GM19328 (cell line): ENCODE results near the gene KRTAP12-4.
"Not testable (repeated sequence)": the region's sequence is repeated elsewhere in the genome, so short reads cannot be mapped to it uniquely, and the experiment has no call there.

Experiments
- ATAC-seq: cut with Tn5 transposase; IDR thresholded peaks from one replicate; pipeline ENCODE4 v1.9.1; 2021; ENCODE audit warnings: mild to moderate bottlenecking, moderate library complexity; ENCODE audit not compliant: unreplicated experiment

Gene KRTAP12-4

DNA sequence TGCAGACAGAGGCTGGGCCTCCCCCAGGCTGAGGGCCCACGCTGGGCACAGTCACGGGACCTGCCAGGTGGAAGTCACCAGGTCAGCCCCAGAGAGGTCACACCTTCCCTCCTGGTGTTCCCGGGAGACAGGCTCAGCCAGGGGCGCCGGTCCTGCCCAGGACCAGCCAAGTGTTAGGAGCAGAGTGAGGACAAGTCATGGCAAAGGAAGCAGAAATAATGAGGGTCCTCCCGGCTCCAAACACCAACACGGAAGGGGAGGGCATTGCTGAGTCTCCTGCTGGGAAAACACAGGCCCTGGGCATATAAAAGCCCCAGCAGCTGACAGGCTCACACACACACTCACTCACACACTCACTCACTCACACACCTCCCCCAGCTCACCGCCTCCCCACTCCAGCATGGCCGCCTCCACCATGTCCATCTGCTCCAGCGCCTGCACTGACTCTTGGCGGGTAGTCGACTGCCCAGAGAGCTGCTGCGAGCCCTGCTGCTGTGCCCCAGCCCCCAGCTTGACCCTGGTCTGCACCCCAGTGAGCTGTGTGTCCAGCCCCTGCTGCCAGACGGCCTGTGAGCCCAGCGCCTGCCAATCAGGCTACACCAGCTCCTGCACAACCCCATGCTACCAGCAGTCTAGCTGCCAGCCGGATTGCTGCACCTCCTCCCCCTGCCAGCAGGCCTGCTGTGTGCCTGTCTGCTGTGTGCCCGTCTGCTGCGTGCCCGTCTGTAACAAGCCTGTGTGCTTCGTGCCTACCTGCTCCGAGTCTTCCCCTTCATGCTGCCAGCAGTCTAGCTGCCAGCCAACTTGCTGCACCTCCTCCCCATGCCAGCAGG lies 17.2 kb downstream of the KRTAP12-4 start, which contains the start of gene KRTAP10-10:
Gene KRTAP10-10, plus strand, starts transcription at position 339 of the 833 bp plus-strand sequence. Its CDS starts 62 bp downstream, at position 401.
- ATAC-seq, result no peak

DNA sequence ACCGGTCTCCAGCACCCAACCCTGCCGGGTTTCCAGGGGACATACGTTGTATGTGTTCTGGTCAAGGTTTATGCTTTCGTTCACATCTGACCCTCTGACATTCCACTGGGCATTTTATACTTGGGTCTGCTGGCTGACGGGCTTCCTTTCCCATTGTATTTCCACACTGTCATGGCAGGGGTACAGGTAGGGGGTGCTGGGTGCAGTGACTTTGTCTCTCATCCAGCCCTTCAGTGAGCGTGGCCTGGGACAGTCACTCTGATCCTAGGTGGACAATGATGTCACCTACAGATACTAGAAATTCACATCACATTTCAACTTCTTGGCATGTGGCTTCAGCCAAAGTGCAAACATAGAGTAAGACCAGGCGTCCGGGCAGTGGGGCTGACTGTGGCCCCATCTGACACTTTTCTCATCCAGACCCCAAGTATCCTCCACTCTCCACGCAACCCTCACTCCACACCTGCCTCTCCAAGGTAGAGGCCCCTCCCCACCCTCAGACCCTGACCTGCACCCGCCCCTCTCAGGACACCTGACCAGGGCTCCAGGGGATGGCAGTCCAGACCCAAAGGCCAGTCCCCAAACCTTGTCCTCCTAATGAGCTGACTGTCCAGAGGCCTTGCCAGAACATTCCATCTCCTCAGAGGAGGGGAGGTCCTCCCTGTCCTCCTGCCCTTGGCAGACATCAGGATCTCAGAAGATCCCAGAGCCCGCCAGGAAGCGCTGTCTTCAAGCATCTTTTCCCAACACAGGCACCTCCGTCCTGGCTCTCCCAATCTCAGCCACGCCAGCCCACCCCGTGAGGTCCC lies 18.0 kb downstream of the KRTAP12-4 start:
- no peak for ATAC-seq

- ATAC-seq, result no peak
Measured at GRCh38 chr21:44632067-44632466, 22.4 kb downstream of the KRTAP12-4 start.

DNA sequence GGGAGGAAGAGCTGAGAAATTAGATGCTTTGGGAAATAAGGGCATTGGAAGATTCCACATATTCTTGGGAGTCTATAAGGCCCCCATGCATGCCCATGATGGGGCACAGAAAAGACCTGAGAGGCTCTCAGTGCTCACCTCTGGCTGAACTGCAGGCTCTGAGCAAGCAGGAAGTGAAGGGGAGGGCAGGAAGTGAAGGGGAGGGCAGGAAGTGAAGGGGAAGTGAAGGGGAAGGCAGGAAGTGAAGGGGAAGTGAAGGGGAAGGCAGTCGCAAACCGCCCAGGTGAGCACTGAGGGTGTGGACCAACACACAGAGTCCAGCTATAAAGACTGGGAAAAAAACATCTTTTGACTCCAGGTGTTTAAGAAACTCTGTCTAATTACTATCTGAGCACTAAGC lies 24.0 kb downstream of the KRTAP12-4 start:
- no peak for ATAC-seq

DNA sequence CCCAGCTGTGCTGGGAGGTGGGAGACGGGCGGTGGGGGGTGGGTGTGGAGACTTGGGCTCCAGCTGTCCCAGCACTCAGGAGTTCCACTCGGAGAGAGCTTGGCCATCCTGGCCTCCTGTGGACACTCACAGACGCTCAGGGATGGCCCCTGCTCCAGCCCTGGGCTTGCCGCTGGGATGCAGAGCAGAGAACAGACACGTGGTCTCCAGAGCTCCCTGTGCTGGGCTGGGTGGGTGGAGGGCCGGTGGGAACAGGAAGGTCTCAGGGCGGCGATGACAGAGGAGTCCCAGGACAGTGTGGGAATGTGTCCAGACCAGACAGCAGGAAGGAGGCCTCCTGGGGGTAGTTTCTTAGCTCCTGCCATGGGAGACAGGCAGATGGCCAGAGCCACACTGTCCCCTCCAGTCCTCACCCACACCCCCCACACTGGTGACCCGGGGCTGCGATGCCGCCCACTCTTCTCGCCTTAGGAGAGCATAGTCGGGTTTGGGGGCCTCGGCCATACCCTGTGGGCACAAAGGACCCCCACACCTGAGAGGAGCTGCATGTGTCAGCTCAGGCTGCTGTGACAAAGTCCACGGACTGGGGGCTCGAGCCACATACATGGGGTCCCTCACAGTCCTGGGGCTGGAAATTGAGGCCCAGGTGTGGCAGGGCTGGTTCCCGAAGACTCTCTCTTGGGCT lies 25.6 kb downstream of the KRTAP12-4 start:
- ATAC-seq, result no peak

GRCh38 chr21:44627831-44628233 lies 26.6 kb downstream of the KRTAP12-4 start:
- ATAC-seq, result not testable (repeated sequence)

DNA sequence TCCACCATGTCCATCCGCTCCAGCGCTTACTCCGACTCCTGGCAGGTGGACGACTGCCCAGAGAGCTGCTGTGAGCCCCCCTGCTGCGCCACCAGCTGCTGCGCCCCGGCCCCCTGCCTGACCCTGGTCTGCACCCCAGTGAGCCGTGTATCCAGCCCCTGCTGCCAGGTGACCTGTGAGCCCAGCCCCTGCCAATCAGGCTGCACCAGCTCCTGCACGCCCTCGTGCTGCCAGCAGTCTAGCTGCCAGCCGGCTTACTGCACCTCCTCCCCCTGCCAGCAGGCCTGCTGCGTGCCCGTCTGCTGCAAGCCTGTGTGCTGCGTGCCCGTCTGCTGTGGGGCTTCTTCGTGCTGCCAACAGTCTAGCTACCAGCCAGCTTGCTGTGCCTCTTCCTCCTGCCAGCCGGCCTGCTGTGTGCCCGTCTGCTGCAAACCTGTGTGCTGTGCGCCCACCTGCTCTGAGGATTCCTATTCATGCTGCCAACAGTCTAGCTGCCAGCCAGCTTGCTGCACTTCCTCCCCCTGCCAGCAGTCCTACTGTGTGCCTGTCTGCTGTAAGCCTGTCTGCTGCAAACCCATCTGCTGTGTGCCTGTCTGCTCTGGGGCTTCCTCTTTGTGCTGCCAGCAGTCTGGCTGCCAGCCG lies 27.2 kb downstream of the KRTAP12-4 start:
- not testable (repeated sequence) for ATAC-seq

DNA sequence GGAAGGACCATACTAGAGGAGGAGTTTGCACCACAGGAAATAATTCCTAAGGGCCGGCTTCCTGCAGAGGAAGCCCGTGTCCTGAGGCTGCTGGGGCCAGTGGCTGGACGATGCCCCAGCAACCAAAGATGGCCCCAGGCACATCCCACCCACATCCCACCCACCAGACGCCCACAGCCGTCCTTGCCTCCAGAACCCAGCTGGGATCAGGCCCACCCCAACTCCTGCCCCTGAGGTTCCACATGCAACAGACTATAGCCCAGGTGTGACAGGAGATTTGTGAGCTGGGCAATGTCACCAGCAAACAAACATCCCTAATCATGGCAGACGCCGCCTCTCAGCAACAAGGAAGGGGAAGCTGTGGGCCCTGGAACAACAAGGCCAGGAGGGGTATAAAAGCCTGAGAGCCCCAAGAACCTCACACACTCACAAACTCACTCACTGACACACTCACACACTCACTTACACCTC lies 27.8 kb downstream of the KRTAP12-4 start, which contains the start of gene KRTAP10-9:
Gene KRTAP10-9, plus strand, starts transcription at position 421 of the 471 bp plus-strand sequence. CDS start 79 bp downstream, outside the sequence.
- ATAC-seq, result no peak

- no peak for ATAC-seq
Measured at GRCh38 chr21:44626262-44626661, 28.2 kb downstream of the KRTAP12-4 start.

DNA sequence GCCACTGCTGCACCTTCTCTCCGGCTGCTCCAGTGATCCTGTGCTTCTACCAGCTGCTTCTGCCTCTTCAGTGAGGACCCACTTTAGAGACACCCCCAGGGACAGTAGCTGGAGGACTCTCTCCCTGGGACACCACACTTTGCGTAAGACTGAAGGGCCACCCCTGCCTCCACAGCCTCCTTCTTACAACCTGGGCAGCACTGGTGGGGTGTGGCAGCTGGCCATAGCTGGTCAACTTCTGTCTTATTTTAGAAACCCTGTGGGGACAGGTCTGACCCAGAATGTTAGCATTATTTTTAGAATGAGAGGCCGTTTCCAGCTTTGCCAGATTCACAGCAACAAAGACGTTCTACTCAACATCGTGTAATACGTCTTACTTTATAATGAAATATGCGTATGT lies 28.7 kb downstream of the KRTAP12-4 start:
- no peak for ATAC-seq

GRCh38 chr21:44623575-44623974 lies 30.9 kb downstream of the KRTAP12-4 start:
- no peak for ATAC-seq

DNA sequence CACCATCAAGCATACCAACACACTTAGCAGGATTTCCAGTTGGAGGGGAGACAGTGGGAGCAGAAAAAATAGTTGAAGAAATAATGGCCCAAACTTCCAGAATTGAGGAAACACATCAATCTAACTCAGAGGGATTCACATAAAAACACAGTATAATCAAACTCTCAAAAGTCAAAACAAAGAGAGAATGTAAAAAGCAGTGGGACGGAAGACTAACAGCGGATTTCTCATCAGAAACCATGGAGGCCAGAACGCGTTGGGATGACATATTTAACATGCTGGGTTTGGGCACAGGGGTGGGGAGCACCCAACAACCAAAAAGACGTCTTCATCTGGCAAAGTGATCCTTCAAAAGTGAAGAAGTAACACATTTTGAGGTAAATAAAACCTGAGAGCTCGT lies 34.6 kb downstream of the KRTAP12-4 start:
- ATAC-seq, result no peak

DNA sequence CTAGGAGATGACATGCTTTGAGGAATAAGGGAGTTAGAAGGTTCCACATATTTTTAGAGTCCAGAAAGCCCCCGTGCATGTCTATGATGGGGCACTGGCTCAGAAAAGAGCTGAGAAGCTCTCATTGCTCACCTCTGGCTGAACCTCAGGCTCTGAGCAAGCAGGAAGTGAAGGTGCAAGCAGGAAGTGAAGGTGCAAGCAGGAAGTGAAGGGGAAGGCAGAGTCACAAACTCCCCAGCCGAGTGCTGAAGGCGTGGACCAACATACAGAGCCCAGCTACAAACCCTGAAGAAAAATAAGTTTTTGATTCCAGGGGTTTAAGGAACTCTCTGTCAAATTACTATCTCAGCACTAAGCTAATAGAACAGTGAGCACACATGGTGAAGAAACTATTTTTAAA lies 35.5 kb downstream of the KRTAP12-4 start:
- no peak for ATAC-seq

GRCh38 chr21:44618504-44618903 lies 36.0 kb downstream of the KRTAP12-4 start:
- ATAC-seq, result no peak

GRCh38 chr21:44617071-44617501 lies 37.4 kb downstream of the KRTAP12-4 start:
- ATAC-seq, result no peak

- no peak for ATAC-seq
Measured at GRCh38 chr21:44616591-44616926, 37.9 kb downstream of the KRTAP12-4 start.

DNA sequence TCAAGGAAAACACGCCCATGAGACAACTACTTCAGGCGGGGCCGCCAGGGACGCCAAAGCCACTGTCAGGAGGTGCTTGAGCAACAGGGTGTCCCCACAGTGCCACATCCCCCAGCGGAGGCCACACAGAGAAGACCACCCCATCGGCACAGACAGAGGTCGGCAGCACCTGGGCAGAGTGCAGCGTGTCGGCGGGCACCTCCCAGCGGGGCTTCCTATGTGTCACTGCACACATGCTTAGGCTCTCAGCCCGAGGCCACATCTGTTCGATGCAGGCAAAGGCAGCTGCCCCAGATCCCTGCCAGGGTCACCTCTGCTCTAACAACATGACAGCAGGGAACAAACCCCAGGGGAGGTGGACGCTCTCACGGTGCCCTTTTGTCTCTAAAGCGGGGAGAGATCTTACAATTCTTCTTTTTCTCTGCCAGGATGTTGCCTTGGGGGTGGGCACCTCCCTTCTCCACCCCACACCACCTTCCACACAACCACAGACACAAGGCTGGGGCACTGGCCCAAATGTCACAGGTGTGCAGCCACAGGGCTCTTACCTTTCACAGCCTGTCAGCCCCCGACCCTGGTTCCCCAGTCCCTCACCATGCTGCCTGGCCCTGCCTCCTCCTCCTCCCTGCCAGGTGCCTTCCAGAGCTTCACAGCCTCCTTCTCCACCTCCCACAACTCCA lies 38.4 kb downstream of the KRTAP12-4 start:
- no peak for ATAC-seq

GRCh38 chr21:44615466-44615865 lies 39.0 kb downstream of the KRTAP12-4 start:
- no peak for ATAC-seq

GRCh38 chr21:44614961-44615391 lies 39.5 kb downstream of the KRTAP12-4 start:
- ATAC-seq, result no peak

DNA sequence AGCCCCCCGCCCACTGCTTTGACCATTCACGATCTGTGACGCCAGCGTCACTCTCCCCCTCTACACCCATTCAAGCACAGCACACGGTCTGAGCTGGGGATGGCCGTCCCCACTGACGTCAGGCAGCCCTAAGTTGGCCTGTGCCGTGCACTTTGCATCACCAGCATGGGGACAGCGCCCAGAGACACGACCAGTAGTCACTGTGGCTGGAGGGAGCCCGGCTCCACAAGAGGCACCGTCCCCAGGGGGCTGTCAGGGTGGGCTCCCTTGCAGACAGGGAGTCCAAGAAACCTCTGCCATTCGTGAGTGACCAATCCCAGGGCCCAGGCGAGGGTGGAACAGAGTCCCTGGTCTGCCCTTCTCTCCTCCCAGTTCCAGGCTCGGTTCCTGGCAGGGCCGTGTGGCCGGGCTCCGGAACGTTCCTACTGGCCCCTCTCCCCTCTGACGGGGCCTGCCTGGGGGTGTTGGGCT lies 40.3 kb downstream of the KRTAP12-4 start:
- ATAC-seq, result no peak
